HCT116 (cell line): ENCODE data around the gene ACSF2. TPM values are rescaled to one million over a fixed set of nuclear protein-coding genes. Genes with fewer than 3 reads are reported as not detected.

ENCODE experiments used
- ATAC-seq: fragments of 200-7000 bp; cut with Tn5 transposase; 2 replicates; pipeline ENCODE4 v1.9.1; 2020; ENCODE audit warnings: mild to moderate bottlenecking, moderate library complexity
- BruUV-seq: library from RNA; stranded (reverse); fragments of 400-500 nt; replicated peaks from 2 replicates; lab custom pipeline; 2021; lab: Mats Ljungman, UMichigan
- CTCF ChIA-PET: fragments of 300-600 bp; sonication (Branson Sonifier 250); formaldehyde crosslinking; loops from one replicate; lab custom pipeline; 2021; ENCODE audit warnings: antibody characterized with exemption; lab: Charles Lee
- POLR2A ChIA-PET: fragments of 300-600, 350-600 bp; sonication (Branson Sonifier 250); formaldehyde crosslinking; loops from one replicate; lab custom pipeline; 2021; ENCODE audit warnings: antibody characterized with exemption; lab: Charles Lee
- RAD21 ChIA-PET, 2 experiments: fragments of 300-600 bp; sonication (Branson Sonifier 250); formaldehyde crosslinking; loops; one replicate each; lab custom pipeline; 2023; ENCODE audit warnings: low total read pairs in 2 of 2; ENCODE audit not compliant: uncharacterized antibody in 2 of 2, unreplicated experiment in 2 of 2, low non-redundant PET in 1 of 2; lab: Charles Lee
- DNase-seq: peaks from one replicate; pipeline ENCODE4 v3.0.0-alpha.2; 2010; ENCODE audit warnings: low read depth, low spot score
- H2AFZ ChIP-seq: fragments of 200-600 bp; shearing (Covaris generic), sonication (generic); 2 replicates; pipeline ENCODE4 v1.6.1; 2017; ENCODE audit warnings: low read depth, mixed run types, mixed read lengths, antibody characterized with exemption, low read length; ENCODE audit not compliant: poor library complexity, severe bottlenecking
- H3K27ac ChIP-seq: 2 replicates; pipeline ENCODE4 v1.5.1; 2012; ENCODE audit warnings: low read depth, low read length
- H3K27me3 ChIP-seq: fragments of 200-600 bp; sonication (generic); 2 replicates; pipeline ENCODE4 v1.6.1; 2016; ENCODE audit warnings: mixed run types, low read length, mixed read lengths; ENCODE audit not compliant: insufficient read depth
- H3K36me3 ChIP-seq, 2 experiments: fragments of 200-500 bp in 1 of 2; fragments of 200-600 bp in 1 of 2; sonication (Bioruptor generic) in 1 of 2; sonication (generic) in 1 of 2; 2 replicates each; pipeline versions ENCODE4 v1.5.1 to v1.6.1; 2014 to 2016; ENCODE audit warnings: low read length in 2 of 2, inconsistent platforms in 1 of 2, mixed read lengths in 1 of 2, mixed run types in 1 of 2; ENCODE audit not compliant: insufficient read depth in 2 of 2, control insufficient read depth in 1 of 2
- H3K4me1 ChIP-seq, 2 experiments: fragments of 200-600 bp in 1 of 2; sonication (generic) in 1 of 2; 2 replicates each; pipeline versions ENCODE4 v1.5.1 to v1.6.1; 2012 to 2017; ENCODE audit warnings: low read length in 2 of 2, inconsistent platforms in 1 of 2, mild to moderate bottlenecking in 1 of 2, mixed read lengths in 1 of 2, mixed run types in 1 of 2, moderate library complexity in 1 of 2; ENCODE audit not compliant: insufficient read depth in 2 of 2, control insufficient read depth in 1 of 2
- H3K4me2 ChIP-seq: fragments of 200-600 bp; sonication (generic); 2 replicates; pipeline ENCODE4 v1.6.1; 2017; ENCODE audit warnings: mixed run types, low read length, mixed read lengths
- H3K4me3 ChIP-seq, 2 experiments: fragments of 200-600 bp in 1 of 2; sonication (generic) in 1 of 2; replicated peaks in 1 of 2; 2 replicates each; pipeline ENCODE4 v1.5.1; 2011 to 2016; ENCODE audit warnings: low read length in 2 of 2, control low read depth in 1 of 2, low read depth in 1 of 2, mild to moderate bottlenecking in 1 of 2, mixed read lengths in 1 of 2, mixed run types in 1 of 2
- H3K79me2 ChIP-seq: fragments of 200-600 bp; sonication (generic); 2 replicates; pipeline ENCODE4 v1.6.1; 2017; ENCODE audit warnings: mild to moderate bottlenecking, mixed run types, low read length, moderate library complexity, mixed read lengths; ENCODE audit not compliant: insufficient read depth
- H3K9ac ChIP-seq: fragments of 200-600 bp; sonication (generic); 2 replicates; pipeline ENCODE4 v1.6.1; 2016; ENCODE audit warnings: low read length, mixed read lengths
- H3K9me2 ChIP-seq: fragments of 200-600 bp; sonication (generic), shearing (Covaris generic); 2 replicates; pipeline ENCODE4 v1.6.1; 2017; ENCODE audit warnings: mixed run types, mild to moderate bottlenecking, moderate library complexity; ENCODE audit not compliant: insufficient read depth
- H3K9me3 ChIP-seq, 2 experiments: fragments of 200-500 bp in 1 of 2; fragments of 200-600 bp in 1 of 2; sonication (Bioruptor generic) in 1 of 2; sonication (generic) in 1 of 2; 2 replicates each; pipeline ENCODE4 v1.6.1; 2014 to 2017; ENCODE audit warnings: low read length in 2 of 2, mixed read lengths in 2 of 2, inconsistent platforms in 1 of 2, low read depth in 1 of 2, mild to moderate bottlenecking in 1 of 2, mixed run types in 1 of 2, moderate library complexity in 1 of 2; ENCODE audit not compliant: control insufficient read depth in 1 of 2, insufficient read depth in 1 of 2
- H4K20me1 ChIP-seq: fragments of 200-600 bp; sonication (generic), shearing (Covaris generic); 2 replicates; pipeline ENCODE4 v1.6.1; 2017; ENCODE audit warnings: mixed run types, mild to moderate bottlenecking, moderate library complexity; ENCODE audit not compliant: insufficient read depth
- CEBPB ChIP-seq: IDR thresholded peaks from 2 replicates; pipeline ENCODE4 v1.6.1; 2012; ENCODE audit warnings: low read depth
- EZH2 ChIP-seq: fragments of 200-600 bp; sonication (generic); IDR thresholded peaks from 2 replicates; pipeline ENCODE4 v1.6.1; 2017; ENCODE audit warnings: antibody characterized with exemption, mixed run types
- JUND ChIP-seq: IDR thresholded peaks from 2 replicates; pipeline ENCODE4 v1.6.1; 2012
- RAD21 ChIP-seq: IDR thresholded peaks from 2 replicates; pipeline ENCODE4 v1.6.1; 2012; ENCODE audit warnings: low read depth, mild to moderate bottlenecking
- SIN3A ChIP-seq: IDR thresholded peaks from 2 replicates; pipeline ENCODE4 v1.6.1; 2012; ENCODE audit warnings: low read depth
- SP1 ChIP-seq: IDR thresholded peaks from 2 replicates; pipeline ENCODE4 v1.6.1; 2012; ENCODE audit warnings: low read depth
- SRF ChIP-seq: IDR thresholded peaks from 2 replicates; pipeline ENCODE4 v1.6.1; 2012; ENCODE audit warnings: low read depth
- YY1 ChIP-seq: IDR thresholded peaks from 2 replicates; pipeline ENCODE4 v1.6.1; 2011; ENCODE audit warnings: low read length, low read depth, moderate library complexity, mild to moderate bottlenecking; ENCODE audit not compliant: insufficient replicate concordance; ENCODE audit errors: extremely low read depth
- ZFX ChIP-seq: fragments of 450-650 bp; IDR thresholded peaks from 2 replicates; pipeline ENCODE4 v1.6.1; 2017
- ZNF274 ChIP-seq: fragments of 200-500 bp; sonication (Bioruptor generic); IDR thresholded peaks from 2 replicates; pipeline ENCODE4 v1.6.1; 2014; ENCODE audit warnings: mild to moderate bottlenecking, low read depth, low read length, inconsistent platforms
- intact Hi-C: fragments of 100-400 bp; cut with micrococcal nuclease; formaldehyde crosslinking; loops from 2 replicates; pipeline ENCODE4 v1.10.0; 2022
- total RNA-seq: library from RNA; stranded (reverse); gene quantifications from one replicate; pipeline ENCODE4 v1.2.1, GENCODE V29; 2021; ENCODE audit not compliant: unreplicated experiment
- TF ChIP-seq, protein P1 (sequence below): IDR thresholded peaks from 2 replicates; pipeline ENCODE4 v1.6.1; 2012
- TF ChIP-seq, protein P2 (sequence below): IDR thresholded peaks from 2 replicates; pipeline ENCODE4 v1.6.1; 2011; ENCODE audit warnings: mild to moderate bottlenecking, low read length, moderate library complexity; ENCODE audit not compliant: insufficient replicate concordance; ENCODE audit errors: extremely low read depth
- TF ChIP-seq, protein P3 (sequence below), 3 experiments: fragments of 200-600 bp in 1 of 3; sonication (generic) in 1 of 3; IDR thresholded peaks in 2 of 3; conservative IDR thresholded peaks in 1 of 3; 2 replicates each; pipeline ENCODE4 v1.5.1; 2012 to 2017; ENCODE audit warnings: low read depth in 2 of 3, low read length in 2 of 3, antibody characterized with exemption in 1 of 3, borderline replicate concordance in 1 of 3, control low read depth in 1 of 3, mild to moderate bottlenecking in 1 of 3, mixed read lengths in 1 of 3, mixed run types in 1 of 3, moderate library complexity in 1 of 3; ENCODE audit not compliant: insufficient read depth in 1 of 3
- TF ChIP-seq, protein P4 (sequence below): IDR thresholded peaks from 2 replicates; pipeline ENCODE4 v1.6.1; 2012

The ACSF2 gene
- total RNA-seq, 1 experiment from 2014 or later = 52.4 TPM

DNA sequence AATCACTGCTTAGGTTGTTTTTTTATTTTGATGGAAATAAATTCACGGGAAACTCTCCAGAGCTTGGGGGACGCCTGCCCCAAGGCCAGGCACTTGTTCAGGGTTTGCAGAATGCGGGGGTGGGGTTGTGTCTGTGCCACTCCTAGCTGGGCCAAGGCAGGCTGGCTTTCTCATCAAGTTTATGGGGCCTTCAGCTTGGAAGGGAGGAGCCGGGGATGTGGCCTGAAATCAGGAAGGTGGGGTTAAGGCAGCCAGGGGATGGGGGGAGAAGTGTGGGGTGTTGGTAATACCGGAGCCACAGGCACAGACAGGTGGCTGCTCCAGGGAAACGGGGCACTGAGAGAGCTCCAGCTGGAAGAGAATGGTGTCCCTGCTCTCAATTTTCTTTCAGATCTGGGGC is 44.4 kb downstream of the ACSF2 start:
- Histone ChIP-seq H3K36me3 (no peaks in the 10 kb centered on the region), H3K79me2 (no peaks in the 10 kb centered on the region), H2AFZ (no peak overlapping the region), H3K9me3 (no peaks in the 10 kb centered on the region), H3K9me2 (no peaks in the 10 kb centered on the region), H3K4me1 (peaks cover 4 to 16% of the 10 kb centered on the region in 2 experiments; a peak in 2 of 4 replicates), H3K27me3 (no peaks in the 10 kb centered on the region), H3K27ac (no peak overlapping the region), H3K4me3 (no peak overlapping the region), H3K9ac (no peak overlapping the region), H4K20me1 (no peaks in the 10 kb centered on the region), H3K4me2 (no peak overlapping the region)
- ChIA-PET POLR2A (no interaction called here), CTCF (no interaction called here), RAD21 (no interaction called here)
- DNase-seq (no peak), ATAC-seq (no peak)
- TF ChIP-seq, protein P1, sequence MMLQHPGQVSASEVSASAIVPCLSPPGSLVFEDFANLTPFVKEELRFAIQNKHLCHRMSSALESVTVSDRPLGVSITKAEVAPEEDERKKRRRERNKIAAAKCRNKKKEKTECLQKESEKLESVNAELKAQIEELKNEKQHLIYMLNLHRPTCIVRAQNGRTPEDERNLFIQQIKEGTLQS = no peak
- no peak for TF ChIP-seq SIN3A
- BruUV-seq = no TSS peak
- intact Hi-C loops = no loop called here

DNA sequence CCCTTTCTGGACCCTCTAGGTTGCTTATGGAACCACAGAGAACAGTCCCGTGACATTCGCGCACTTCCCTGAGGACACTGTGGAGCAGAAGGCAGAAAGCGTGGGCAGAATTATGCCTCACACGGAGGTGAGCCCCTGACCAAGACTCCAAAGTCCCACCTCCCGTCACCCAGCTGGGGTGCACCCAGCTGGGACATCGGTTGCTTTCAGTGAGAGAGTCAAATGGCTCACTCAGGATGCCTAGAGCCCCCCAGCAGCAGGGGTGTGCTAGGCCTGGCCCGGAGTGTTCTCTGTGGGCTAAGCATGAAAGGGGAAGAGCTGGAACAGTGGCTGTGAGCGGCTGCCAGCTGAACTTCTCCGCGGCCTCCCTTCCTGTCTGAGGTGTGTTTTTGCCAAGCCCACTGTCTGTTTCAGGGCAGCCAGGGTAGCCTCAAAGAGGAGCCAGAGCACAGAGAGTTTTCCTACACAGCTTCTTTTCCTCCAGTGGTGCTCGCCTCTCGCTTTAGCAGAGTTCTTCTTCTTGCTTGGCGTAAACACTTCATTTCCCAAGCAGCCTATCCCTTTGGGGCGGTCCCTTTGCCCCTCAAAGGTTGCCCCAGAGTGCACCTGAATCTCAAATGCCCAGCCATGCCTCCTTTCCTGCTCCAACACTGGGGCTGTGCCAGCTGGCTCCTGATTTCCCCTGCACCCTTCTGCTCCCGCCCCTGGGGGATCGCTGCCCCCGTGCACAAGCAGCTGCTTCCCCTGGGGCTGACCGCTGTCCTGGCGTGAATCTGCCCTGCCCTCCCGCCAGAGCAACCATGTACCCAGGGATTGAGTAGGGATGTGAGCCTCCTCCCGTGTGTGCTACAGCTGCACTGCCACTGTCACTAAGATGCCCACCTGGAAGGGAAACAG is 45.2 kb downstream of the ACSF2 start:
- Histone ChIP-seq H3K9me2 (no peaks in the 10 kb centered on the region), H3K4me1 (peaks cover 4 to 10% of the 10 kb centered on the region in 2 experiments; a peak in 2 of 4 replicates), H3K27ac (no peak overlapping the region), H3K79me2 (no peaks in the 10 kb centered on the region), H3K9ac (no peak overlapping the region), H3K36me3 (no peaks in the 10 kb centered on the region), H3K27me3 (no peaks in the 10 kb centered on the region), H3K4me2 (no peak overlapping the region), H4K20me1 (no peaks in the 10 kb centered on the region), H2AFZ (no peak overlapping the region), H3K4me3 (no peak overlapping the region), H3K9me3 (no peaks in the 10 kb centered on the region)
- DNase-seq (no peak), ATAC-seq (no peak)
- intact Hi-C loops = no loop called here
- ChIA-PET POLR2A (interaction anchor here (0.6 kb wide), 1 partner anchor 717 kb away, joined by 5 read pairs; no protein-coding TSS in a partner anchor), CTCF (no interaction called here), RAD21 (no interaction called here)
- BruUV-seq = no TSS peak
- TF ChIP-seq, protein P2, sequence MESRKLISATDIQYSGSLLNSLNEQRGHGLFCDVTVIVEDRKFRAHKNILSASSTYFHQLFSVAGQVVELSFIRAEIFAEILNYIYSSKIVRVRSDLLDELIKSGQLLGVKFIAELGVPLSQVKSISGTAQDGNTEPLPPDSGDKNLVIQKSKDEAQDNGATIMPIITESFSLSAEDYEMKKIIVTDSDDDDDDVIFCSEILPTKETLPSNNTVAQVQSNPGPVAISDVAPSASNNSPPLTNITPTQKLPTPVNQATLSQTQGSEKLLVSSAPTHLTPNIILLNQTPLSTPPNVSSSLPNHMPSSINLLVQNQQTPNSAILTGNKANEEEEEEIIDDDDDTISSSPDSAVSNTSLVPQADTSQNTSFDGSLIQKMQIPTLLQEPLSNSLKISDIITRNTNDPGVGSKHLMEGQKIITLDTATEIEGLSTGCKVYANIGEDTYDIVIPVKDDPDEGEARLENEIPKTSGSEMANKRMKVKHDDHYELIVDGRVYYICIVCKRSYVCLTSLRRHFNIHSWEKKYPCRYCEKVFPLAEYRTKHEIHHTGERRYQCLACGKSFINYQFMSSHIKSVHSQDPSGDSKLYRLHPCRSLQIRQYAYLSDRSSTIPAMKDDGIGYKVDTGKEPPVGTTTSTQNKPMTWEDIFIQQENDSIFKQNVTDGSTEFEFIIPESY = no peak
- no peak for TF ChIP-seq YY1
- no peak for TF ChIP-seq SP1
- TF ChIP-seq CEBPB = no peak
- TF ChIP-seq, protein P3, sequence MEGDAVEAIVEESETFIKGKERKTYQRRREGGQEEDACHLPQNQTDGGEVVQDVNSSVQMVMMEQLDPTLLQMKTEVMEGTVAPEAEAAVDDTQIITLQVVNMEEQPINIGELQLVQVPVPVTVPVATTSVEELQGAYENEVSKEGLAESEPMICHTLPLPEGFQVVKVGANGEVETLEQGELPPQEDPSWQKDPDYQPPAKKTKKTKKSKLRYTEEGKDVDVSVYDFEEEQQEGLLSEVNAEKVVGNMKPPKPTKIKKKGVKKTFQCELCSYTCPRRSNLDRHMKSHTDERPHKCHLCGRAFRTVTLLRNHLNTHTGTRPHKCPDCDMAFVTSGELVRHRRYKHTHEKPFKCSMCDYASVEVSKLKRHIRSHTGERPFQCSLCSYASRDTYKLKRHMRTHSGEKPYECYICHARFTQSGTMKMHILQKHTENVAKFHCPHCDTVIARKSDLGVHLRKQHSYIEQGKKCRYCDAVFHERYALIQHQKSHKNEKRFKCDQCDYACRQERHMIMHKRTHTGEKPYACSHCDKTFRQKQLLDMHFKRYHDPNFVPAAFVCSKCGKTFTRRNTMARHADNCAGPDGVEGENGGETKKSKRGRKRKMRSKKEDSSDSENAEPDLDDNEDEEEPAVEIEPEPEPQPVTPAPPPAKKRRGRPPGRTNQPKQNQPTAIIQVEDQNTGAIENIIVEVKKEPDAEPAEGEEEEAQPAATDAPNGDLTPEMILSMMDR (IDR thresholded peaks at IDR 0.05 in 2 of 3, conservative IDR thresholded peaks at IDR 0.05 in 1 of 3; ENCODE audit: borderline replicate concordance in 1 of 3, insufficient read depth in 1 of 3, low read depth in 2 of 3, low read length in 2 of 3) = no peak
- TF ChIP-seq EZH2 = no peak
- no peak for TF ChIP-seq ZNF274
- no peak for TF ChIP-seq RAD21
- no peak for TF ChIP-seq JUND
- no peak for TF ChIP-seq SRF
- TF ChIP-seq ZFX = no peak
- TF ChIP-seq, protein P4, sequence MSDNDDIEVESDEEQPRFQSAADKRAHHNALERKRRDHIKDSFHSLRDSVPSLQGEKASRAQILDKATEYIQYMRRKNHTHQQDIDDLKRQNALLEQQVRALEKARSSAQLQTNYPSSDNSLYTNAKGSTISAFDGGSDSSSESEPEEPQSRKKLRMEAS = no peak
